HG03175 (cell line): ENCODE measurements around the gene TET3.
A peak's percentile ranks its signal among the peaks of the same experiment; 100 is the strongest.

ENCODE experiments used
- ATAC-seq: cut with Tn5 transposase; IDR thresholded peaks from one replicate; pipeline ENCODE4 v1.9.1; 2021; ENCODE audit warnings: mild to moderate bottlenecking, moderate library complexity; ENCODE audit not compliant: unreplicated experiment

TET3 gene

DNA sequence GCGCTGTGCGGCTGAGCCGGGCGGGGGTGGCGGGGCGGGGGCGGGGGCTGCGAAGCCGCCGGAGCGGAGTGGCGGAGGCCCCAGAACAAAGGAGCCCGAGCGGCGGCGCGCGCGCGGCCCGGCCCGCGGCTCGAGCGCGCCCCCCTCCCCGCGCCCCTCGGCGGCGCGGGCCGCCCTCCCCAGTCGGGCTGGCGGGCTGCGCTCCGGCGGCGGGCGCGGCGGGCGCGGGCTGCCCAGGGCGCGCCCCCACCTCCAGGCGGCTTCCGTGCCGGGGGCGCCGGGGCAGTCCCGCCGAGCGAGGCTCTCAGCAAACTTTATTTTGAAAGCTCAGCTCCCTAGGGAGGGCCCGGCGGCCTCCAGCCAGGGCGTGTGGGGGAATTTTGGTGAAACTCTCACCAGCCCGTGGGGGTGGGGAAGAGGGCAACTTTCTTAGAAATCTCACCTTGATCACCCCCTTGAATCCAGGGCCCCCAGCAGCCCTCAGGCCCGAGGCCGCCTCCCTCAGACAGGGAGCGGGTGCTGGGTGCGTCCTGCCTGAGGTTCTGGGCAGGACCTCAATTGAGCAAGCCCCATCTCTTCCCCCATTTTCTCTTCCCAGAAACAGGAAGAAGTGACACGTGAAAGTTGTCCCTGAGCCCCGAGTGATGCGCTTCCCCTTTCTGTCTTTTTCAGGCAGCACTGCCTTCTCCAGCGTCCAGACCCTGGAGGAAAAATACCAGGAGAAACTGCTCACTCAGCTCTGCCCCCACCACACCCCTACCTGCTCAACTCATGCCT lies 786 bp downstream of the TET3 start:
- ATAC-seq: peak; percentile 42

DNA sequence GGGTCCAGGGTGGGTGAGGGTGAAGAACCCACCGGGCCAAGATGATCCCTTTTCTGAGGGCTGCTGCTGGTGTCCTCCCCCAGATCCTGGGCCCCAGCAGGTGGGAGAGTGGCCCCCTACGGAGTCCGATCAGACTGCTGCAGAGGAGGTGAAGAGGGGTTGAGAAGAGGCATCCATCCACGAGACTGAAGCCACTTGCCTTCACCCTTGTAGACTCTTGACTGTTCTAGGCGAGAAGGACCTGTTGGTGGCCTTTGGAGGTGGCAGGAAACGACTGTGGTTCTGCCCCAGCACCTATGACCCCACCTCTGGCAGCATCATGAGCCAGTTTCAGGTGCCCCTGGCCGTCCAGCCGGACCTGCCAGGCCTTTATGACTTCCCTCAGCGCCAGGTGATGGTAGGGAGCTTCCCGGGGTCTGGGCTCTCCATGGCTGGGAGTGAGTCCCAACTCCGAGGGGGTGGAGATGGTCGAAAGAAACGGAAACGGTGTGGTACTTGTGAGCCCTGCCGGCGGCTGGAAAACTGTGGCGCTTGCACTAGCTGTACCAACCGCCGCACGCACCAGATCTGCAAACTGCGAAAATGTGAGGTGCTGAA lies 1.5 kb downstream of the TET3 start:
- no peak for ATAC-seq

DNA sequence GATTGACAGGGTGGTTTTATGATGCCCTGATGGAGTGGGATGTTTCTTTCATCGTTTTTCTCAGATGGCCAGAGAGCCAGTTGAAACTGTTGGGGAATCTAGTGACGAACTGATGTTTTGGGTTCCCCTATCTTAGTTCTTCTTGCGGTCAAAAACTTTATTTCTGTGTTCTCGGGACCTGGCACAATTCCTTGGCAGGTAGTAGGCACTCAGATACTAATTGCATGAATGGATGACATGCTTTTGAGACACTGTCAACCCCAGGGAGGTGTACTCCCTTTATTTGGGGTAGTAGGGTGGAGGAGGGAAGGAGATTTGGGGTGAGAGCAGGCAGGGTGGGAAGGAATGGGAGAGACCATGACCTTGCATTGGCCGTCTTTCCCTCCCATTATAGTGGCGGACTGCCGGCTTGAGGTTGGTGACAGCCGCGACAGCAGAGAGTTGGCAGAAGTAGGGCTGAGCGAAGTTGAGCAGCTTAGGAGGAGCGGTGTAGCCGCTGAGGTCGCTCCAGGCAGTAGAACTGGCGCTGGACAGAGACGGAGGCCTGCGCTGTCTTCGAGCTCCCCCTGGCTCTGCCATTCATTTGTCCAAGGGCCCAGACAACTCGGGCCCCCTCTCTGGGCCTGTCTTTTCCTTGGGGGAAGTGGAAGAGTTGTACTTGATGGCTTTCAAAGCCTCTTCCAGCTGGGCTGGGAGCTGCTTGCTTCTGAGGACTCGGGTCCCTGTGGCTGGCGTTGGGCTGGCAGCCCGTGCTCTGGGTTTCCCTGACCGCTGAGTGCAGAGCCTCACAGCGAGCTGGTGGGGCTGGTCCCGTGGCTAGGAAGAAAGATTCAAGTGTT lies 2.6 kb downstream of the TET3 start:
- ATAC-seq: no peak

- no peak for ATAC-seq
These were observed 3.4 kb downstream of the TET3 start for GRCh38 chr2:73987948-73988700.

GRCh38 chr2:73989972-73990371 lies 5.3 kb downstream of the TET3 start:
- no peak for ATAC-seq

DNA sequence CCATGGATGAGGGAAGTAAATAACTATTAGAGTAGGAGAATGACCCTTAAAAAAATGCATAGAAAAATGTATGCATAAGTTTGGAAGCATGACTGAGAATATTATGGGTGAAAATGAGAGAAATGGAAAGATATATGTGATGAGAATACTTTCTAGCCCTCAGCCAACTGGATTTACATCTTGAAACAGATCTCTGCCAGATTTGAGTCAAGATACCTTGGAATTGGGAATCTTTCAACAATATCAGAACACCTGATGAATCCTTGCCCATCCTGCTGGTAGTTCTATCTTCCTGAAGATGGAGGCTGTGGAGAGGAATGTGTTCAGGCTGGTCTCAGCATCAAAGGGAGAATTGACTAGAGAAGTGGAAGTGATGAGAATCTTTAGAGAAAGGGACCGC lies 5.8 kb downstream of the TET3 start:
- no peak for ATAC-seq

GRCh38 chr2:73992036-73992435 lies 7.3 kb downstream of the TET3 start:
- no peak for ATAC-seq

- ATAC-seq: no peak
These were observed 8.7 kb downstream of the TET3 start for GRCh38 chr2:73993376-73993775.

DNA sequence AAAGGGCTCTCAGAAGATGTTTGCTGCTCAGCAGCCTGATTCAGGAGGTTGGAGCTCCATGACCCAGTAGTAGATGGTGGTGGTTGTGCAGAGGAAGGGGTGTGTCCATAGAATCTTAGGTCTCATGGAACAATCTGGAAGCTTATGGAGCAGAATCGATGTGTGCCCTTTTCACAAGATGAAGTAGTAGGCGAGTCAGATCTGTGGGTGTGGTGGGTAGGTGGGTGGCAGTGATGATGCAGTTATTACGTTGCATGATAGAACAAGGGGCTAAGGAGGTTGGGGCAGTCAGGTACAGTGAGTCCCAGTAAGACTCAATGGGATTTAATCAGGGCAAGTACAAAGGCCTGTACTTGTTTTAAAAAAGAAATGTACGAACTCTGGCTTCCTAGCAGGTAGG lies 9.1 kb downstream of the TET3 start:
- ATAC-seq: no peak

- ATAC-seq: no peak
These were observed 9.6 kb downstream of the TET3 start for GRCh38 chr2:73994178-73994831.

- no peak for ATAC-seq
These were observed 11.1 kb downstream of the TET3 start for GRCh38 chr2:73995810-73996209.

- no peak for ATAC-seq
These were observed 13.1 kb downstream of the TET3 start for GRCh38 chr2:73997813-73998212.

DNA sequence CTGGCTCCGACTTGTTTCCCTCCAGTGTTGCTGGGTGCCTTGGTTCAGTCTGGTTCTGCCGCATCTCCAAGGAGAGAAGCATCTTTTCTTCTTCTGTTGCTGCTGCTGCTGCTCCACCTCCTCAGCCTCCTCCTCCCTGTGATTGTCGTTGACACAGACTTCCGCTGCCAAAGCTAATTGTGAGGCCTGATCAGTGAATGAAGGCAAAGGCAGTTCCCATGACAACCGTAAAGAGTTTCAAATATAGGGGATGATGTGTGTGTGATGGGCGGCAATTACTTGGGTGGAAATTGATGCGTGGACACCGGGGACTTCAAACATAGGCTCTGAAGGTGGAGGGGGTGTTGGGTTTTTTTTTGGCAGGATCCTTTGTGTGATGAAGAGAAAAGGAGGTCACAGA lies 13.7 kb downstream of the TET3 start:
- ATAC-seq: no peak

DNA sequence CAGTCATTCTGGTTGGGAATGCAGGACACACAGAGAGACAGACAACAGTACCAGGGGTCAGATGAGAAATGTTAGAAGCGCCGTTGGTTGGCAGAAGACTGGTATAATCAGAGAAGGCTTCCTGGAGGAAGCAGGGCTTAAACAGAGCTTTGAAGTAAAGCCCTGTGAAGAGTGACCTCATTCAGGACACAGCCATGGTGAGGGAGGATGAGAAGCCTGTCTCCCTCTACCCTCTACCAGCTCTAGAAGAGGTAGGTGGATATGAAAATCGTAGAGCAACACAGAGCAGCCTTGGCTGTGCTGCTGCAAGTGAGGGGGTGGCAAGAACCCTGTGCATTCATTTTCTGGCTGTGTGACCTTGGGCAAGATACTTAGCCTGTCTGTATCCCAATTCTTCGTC lies 14.2 kb downstream of the TET3 start:
- no peak for ATAC-seq

GRCh38 chr2:73999881-74000597 lies 15.3 kb downstream of the TET3 start:
- ATAC-seq: no peak

DNA sequence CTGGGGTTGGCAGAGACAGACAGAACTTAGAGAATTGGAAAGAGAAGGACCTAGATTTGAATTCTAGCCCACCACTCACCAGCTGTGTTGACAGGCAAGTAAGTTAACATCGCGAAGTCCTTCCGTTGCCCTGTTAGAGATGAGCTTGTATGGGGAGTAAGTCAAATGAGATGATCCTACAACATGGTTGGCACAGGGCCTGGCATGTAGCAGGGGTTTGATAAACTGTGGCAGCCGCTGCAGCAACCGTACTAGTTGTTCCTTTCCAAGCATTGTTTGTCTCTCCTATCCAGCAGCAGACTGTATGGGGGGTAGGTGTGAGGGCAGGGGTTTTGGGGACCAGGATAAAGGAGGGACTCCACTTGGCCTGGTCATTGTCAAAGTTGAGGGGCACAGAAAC lies 16.0 kb downstream of the TET3 start:
- no peak for ATAC-seq

DNA sequence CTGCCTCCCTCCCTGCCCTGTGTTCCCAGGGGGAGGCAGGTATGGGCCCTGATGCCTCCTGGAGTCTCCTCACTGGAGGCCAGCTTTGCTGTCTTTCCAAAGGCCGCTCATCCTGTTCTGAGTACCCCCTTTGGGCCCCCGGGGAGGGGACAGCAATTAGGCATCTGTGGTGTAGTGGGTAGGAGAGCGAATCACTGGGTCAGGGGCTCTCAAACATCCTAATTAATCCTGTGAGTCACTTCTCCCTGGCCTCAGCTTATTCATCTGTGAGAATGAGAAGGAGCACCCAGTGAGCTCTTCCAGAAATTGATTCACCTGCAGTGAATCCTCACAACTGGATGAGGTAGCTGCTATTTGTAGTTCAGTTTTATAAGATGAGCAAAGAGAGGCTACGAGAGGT lies 16.4 kb downstream of the TET3 start:
- ATAC-seq: no peak

- peak; percentile 49 for ATAC-seq
These were observed 17.2 kb downstream of the TET3 start for GRCh38 chr2:74001781-74002504.
